ENCODE data around the gene ENOX2.
"Not testable (repeated sequence)": the region's sequence is repeated elsewhere in the genome, so short reads cannot be mapped to it uniquely, and the experiment has no call there.

The ENOX2 gene

DNA sequence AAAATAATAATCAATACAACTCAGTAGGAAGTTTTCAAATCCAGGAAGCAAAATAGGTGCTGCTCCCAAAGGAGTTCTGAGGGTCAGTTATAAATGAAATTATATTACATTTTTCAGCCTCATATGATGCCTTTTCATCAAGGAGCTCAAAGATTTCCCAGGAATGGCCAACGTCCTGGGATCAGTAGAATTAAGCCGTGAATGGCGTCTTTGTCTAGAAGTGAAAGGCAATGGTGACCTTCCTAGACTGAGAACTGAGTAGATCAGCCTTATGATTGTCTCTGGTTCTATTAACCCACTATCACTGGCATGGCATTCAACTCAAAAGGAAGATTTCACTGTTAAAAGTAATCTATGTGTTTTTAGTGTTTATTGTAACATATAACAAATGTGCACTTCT, 74.4 kb downstream of the ENOX2 start:
- TF ChIP-seq, protein P1, sequence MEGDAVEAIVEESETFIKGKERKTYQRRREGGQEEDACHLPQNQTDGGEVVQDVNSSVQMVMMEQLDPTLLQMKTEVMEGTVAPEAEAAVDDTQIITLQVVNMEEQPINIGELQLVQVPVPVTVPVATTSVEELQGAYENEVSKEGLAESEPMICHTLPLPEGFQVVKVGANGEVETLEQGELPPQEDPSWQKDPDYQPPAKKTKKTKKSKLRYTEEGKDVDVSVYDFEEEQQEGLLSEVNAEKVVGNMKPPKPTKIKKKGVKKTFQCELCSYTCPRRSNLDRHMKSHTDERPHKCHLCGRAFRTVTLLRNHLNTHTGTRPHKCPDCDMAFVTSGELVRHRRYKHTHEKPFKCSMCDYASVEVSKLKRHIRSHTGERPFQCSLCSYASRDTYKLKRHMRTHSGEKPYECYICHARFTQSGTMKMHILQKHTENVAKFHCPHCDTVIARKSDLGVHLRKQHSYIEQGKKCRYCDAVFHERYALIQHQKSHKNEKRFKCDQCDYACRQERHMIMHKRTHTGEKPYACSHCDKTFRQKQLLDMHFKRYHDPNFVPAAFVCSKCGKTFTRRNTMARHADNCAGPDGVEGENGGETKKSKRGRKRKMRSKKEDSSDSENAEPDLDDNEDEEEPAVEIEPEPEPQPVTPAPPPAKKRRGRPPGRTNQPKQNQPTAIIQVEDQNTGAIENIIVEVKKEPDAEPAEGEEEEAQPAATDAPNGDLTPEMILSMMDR (IDR thresholded peaks at IDR 0.05; ENCODE audit: low read depth, low read length, missing control alignments), result no peak
- no peak for DNase-seq (ENCODE audit: extremely low read depth, low read depth)
- H3K4me3 ChIP-seq (replicated peaks; ENCODE audit: low read depth, low read length), result no peak overlapping the region

DNA sequence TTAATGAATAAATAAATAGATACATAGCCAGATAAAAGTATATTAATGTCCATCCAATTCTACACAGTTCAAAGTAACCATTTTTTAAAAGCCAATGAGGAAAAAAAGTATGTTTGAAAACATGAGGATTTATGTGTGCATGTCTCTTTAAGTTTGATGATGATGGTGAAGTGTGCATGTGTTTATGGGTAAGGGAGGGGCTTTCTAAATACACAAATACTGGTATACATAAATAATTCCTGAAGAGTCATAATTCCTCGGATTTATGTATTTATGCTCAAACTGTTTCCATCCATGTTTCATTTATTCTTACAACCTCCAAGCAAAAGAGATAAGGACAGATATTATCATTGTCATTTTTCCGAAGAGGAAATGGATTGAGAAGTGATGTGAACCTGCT, 75.4 kb downstream of the ENOX2 start:
- DNase-seq (ENCODE audit: extremely low read depth, low read depth), result no peak
- no peak overlapping the region for H3K4me3 ChIP-seq (replicated peaks; ENCODE audit: low read depth, low read length)
- TF ChIP-seq, protein P1 (IDR thresholded peaks at IDR 0.05; ENCODE audit: low read depth, low read length, missing control alignments), result no peak

DNA sequence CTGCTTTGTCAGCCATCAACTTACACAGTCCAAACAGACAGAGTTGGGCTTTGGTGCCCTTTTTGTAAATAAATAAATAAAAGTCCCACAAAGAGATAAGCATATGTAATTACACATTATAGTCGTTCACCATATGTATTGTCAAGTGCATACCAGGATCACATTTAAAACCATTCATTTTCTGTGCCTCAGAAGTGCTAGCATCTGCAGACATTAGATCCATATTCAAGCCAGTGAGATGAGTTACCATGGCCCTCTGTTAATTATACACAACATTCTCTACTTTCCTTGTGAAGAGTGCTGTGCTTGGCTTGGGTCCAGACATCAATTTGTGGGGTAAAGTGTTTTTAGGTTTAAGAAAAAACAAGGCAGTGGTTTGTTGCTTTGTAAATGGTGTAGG, 76.8 kb downstream of the ENOX2 start:
- TF ChIP-seq, protein P1 (IDR thresholded peaks at IDR 0.05; ENCODE audit: low read depth, low read length, missing control alignments), result no peak
- DNase-seq (ENCODE audit: extremely low read depth, low read depth), result no peak

DNA sequence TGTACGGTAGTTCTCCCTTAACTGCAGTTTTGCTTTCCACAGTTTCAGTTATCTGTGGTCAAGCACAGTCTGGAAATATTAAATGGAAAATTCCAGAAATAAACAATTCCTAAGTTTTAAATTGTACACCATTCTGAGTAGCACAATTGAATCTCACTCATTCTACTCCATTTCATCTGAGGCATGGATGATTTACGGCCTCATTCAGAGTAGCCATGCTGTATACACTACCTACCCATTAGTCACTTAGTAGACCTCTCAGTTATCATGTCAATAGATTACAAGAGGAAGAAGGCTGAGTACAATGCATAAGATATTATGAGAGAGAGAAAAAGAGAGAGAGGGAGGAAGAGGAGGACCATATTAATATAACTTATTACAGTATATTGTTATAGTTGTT, 77.5 kb downstream of the ENOX2 start:
- H3K4me3 ChIP-seq (replicated peaks; ENCODE audit: low read depth, low read length), result no peak overlapping the region
- no peak for DNase-seq (ENCODE audit: extremely low read depth, low read depth)
- TF ChIP-seq, protein P1 (IDR thresholded peaks at IDR 0.05; ENCODE audit: low read depth, low read length, missing control alignments), result no peak

More for the DNA sequence above, 76.8 kb downstream of the ENOX2 start:
- no peak overlapping the region for H3K4me3 ChIP-seq (replicated peaks; ENCODE audit: low read depth, low read length)

DNA sequence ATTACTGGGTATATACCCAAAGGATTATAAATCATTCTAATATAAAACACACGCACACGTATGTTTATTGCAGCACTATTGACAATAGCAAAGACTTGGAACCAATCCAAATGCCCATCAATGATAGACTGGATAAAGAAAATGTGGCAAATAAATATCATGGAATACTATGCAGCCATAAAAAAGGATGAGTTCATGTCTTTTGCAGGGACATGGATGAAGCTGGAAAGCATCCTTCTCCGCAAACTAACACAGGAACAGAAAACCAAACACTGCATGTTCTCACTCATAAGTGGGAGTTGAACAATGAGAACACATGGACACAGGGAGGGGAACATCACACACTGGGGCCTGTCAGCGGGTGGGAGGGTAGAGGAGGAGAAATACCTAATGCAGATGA, 83.6 kb downstream of the ENOX2 start:
- not testable (repeated sequence) for H3K4me3 ChIP-seq (replicated peaks; ENCODE audit: low read depth, low read length); DNase-seq (ENCODE audit: extremely low read depth, low read depth)

DNA sequence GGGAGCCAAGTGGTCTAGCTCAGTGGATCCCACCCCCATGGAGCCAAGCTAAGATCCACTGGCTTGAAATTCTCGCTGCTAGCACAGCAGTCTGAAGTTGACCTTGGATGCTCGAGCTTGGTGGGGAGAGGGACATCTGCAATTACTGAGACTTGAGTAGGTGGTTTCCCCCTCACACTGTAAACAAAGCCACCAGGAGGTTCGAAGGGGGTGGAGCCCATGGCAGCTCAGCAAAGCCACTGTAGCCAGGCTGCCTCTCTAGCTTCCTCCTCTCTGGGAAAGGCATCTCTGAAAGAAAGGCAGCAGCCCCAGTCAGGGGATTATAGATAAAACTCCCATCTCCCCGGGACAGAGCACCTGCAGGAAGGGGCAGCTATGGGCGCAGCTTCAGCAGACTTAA, 89.1 kb downstream of the ENOX2 start:
- DNase-seq (ENCODE audit: extremely low read depth, low read depth), result not testable (repeated sequence)

DNA sequence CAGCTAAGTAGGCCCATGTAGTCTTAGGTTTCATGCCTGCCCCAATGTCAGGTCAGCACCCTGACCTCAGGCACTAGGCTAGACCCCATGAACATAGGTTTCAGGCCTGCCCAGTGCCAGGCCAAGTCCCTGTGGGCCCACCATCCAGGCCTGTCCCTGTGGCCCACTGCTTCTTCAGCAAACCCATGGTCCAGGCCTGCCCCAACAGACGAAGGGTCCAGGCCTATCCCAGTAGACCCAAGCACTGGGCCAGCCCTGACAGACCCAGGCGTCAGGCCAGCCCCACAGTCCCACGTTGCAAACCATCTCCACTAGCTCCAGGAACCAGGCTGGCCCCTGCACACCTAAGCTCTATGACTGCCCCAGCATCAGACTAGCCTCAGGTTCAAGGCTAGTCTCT, 92.4 kb downstream of the ENOX2 start:
- no peak for DNase-seq (ENCODE audit: extremely low read depth, low read depth)
- no peak overlapping the region for H3K4me3 ChIP-seq (replicated peaks; ENCODE audit: low read depth, low read length)
- TF ChIP-seq, protein P1 (IDR thresholded peaks at IDR 0.05; ENCODE audit: low read depth, low read length, missing control alignments), result no peak

More for the DNA sequence above, 89.1 kb downstream of the ENOX2 start:
- not testable (repeated sequence) for H3K4me3 ChIP-seq (replicated peaks; ENCODE audit: low read depth, low read length)

DNA sequence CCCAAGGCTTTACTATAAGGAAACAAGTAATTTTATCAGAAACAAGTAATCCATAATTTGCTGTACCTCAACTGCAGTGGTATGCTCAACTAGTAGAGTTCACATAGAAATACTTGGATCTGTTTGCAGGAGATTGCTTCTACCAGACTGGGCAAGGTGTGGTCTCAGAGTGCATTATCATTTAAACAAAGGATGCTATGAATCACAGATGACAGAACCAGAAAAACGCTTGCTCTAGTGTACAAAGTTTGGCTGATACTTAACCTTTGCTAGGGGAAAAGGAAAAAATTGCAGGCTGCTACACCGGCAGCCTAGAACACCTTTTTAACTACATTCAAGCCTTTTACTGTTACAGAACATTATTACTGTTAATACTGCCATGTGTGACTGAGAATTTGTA, 97.1 kb downstream of the ENOX2 start:
- no peak for DNase-seq (ENCODE audit: extremely low read depth, low read depth)
- H3K4me3 ChIP-seq (replicated peaks; ENCODE audit: low read depth, low read length), result no peak overlapping the region
- TF ChIP-seq, protein P1 (IDR thresholded peaks at IDR 0.05; ENCODE audit: low read depth, low read length, missing control alignments), result no peak

Data from HFF-Myc (cell line).